COLO829 (cell line): ENCODE results near the gene IL37.

Experiments
- DNase-seq: peaks from one replicate; pipeline ENCODE4 v3.0.0; 2012; ENCODE audit warnings: low spot score

The IL37 gene

GRCh38 chr2:112960230-112960825, 49.4 kb downstream of the IL37 start:
- DNase-seq: no peak

- DNase-seq: no peak
These were observed 51.6 kb downstream of the IL37 start for GRCh38 chr2:112962308-112963175.

- DNase-seq: no peak
These were observed 56.1 kb downstream of the IL37 start for GRCh38 chr2:112967023-112967422.
